Astrocyte of the hippocampus (primary cell): ENCODE data around the gene RAB4A.
"Not testable (repeated sequence)": the region's sequence is repeated elsewhere in the genome, so short reads cannot be mapped to it uniquely, and the experiment has no call there.

ENCODE experiments used
- DNase-seq: peaks from one replicate; pipeline ENCODE4 v3.0.0; 2011; ENCODE audit warnings: low read depth, low spot score

Gene RAB4A

DNA sequence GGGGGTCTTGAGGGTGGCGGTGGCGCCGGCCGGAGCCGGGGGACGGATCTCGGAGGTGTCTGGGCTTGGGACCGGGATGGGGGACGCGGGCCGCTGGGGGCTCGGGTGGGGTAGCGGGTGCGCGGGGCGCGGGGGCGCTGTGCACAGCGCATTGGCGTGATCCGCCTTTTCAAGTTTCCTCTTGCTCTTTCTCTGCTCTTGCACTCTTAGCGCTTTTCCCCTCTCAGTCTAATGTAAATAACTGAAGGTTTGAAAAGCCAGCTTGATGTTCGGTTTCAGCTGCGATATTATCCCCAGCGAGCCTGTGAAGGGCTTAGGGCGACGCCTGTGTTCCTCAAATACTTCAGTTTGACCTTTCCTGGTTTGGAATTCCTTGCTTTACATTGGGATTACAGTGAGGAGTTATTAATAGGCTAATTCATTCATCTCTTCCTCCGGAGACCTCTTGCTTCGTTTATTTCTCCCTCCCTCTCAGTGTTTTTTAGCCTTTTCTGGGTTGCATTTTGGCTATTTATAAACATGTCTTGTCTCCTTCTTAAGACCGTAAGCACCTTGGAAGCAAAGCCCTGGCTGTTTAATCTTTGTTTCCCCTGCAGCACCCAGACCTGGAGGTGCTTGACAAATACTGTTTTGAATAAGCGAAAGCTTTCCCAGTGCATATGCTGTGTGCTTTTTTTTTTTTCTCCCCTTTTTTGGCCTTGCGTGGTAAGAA lies 693 bp downstream of the RAB4A start:
- peak; percentile 57 for DNase-seq

GRCh38 chr1:229272164-229273158 lies 1.6 kb downstream of the RAB4A start:
- DNase-seq = peak; percentile 37

GRCh38 chr1:229273507-229274232 lies 2.8 kb downstream of the RAB4A start:
- DNase-seq = peak; percentile 41

DNA sequence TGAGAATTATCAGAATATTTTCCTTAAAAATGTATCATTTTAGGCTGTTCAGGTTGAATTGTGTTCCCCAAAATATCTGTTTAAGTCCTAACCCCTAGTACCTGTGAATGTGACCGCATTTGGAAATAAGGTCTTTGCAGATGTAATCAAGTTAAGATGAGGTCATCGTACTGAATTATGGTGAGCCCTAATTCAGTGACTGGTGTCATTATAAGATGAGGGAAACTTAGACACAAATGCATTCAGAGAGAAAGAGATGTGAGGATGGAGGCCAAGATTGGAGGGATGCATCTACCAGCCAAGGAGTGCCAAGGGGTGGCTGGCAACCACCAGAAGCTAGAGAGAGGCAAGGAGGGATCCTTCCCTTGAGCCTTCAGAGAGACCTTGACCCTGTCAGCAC lies 4.1 kb downstream of the RAB4A start:
- DNase-seq = no peak

GRCh38 chr1:229278120-229278741 lies 7.3 kb downstream of the RAB4A start:
- DNase-seq = no peak

- DNase-seq = no peak
Measured at GRCh38 chr1:229279242-229279641, 8.3 kb downstream of the RAB4A start.

DNA sequence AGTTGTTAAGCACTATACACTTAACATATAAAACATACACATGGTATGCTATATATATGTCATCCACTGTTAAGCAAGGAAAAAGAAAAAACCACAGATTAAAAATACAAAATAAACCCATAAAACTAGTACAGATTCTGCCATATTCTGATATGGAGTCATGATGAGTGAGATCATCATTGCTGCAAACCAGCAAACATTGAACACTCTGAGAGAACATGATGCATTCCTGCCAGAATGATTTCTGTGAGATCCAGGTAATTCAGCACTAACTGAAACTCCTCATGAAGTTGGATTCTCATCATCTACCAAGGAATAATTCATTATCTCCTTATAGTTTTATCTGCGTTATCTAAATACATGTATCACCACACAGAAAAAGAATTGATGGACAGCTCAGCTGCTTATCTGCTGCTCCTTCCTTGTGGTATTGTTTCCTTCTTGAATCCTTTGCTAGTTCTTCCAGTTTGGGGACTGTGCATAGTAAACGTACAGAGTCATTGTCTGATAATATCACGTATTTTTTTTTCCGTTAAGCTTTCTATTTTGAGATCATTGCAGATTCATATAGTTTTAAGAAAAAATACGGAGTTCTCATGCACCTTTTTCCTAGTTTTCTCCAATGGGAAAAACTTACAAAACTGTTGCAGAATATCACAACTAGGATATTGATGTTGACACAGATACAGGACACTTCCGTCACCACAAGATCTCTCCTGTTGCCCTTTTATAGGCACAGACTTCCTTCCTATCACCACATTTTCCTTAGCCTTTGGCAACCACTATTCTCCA lies 9.3 kb downstream of the RAB4A start:
- DNase-seq = no peak

DNA sequence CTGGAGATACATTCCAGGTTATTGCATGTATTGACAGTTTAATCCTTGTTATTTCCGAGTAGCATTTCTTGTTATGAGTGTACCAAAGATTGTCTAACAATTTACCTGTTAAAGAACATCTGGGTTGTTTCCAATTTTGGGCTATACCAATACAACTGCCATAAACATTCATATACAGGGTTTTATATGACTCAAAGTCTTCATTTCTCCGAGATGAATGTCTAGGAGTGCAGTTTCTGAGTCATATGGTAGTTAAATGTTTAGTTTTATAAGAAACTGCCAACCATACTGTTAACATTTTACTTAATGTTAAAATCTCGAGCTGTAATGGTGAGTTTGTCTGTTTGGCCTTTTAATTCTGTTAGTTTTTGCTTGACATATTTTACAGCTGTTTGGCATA lies 10.0 kb downstream of the RAB4A start:
- no peak for DNase-seq

DNA sequence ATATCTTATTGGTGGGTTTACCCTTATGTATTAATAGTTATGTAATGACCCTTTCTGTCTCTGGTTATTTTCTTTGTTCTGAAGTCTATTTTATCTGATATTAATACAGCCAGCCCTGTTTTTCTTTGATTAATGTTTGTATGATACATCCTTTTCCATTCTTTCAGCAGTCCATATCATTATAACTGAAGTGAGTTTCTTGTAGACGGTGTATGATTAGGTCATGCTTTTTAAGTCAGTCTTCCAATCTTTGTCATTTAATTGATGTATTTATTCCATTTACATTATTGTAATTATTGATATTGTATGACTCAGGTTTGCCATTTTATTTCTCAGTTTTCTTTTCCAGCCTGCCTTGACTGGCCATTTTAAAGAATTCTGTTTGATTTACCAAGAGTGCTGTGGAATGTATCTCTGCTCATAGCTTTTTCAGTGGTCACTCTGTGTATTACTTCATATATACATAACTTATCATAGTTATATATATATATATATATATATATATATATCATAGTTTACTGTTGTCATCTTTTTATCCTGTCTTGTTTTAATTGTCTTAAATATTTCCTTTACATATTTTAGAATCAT lies 10.5 kb downstream of the RAB4A start:
- DNase-seq = no peak

DNA sequence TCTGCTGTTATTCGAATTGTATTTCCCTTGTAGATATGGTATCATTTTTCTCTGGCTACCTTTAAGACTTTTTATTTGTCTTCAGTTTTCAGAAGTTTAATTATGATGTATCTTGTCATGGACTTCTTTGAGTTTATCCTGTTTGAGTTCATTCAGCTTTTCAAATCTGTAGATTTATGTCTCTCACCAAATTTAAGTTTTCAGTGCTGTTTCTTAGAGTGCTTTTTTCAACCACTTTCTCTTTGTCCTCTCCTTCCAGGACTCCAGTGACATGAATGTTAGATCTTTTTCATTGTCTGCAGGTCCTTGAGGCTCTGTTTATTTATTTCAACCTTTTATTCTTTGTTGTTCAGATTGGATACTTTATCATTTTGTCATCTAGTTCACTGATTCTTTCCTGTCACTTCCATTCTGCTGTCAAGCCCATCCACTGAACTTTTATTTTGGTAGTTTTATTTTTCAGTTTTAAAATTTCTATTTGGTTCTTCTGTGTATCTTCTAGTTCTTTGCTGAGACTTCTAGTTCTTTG lies 11.4 kb downstream of the RAB4A start:
- no peak for DNase-seq

GRCh38 chr1:229283183-229283611 lies 12.3 kb downstream of the RAB4A start:
- no peak for DNase-seq

GRCh38 chr1:229284887-229285286 lies 14.0 kb downstream of the RAB4A start:
- no peak for DNase-seq

DNA sequence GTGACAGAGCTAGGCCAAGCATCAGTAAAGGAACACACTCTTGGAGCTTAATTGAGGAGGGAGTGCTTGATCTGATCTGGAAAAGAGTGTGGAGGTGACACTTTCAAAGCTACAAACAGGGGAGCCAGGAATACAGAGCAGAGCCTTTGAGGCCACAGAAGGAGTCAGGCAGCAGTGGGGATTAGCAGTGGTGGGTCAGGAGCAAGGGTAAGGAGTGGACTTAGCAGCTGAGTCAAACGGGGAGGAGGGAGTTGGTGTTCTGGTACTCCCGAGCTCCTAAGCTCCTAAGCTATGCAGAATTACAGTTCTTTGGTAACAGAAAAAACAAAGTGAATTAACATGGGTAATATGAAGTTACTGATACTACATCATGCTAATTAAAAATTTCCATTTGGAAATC lies 14.5 kb downstream of the RAB4A start:
- no peak for DNase-seq

- DNase-seq = no peak
Measured at GRCh38 chr1:229286099-229286766, 15.3 kb downstream of the RAB4A start.

DNA sequence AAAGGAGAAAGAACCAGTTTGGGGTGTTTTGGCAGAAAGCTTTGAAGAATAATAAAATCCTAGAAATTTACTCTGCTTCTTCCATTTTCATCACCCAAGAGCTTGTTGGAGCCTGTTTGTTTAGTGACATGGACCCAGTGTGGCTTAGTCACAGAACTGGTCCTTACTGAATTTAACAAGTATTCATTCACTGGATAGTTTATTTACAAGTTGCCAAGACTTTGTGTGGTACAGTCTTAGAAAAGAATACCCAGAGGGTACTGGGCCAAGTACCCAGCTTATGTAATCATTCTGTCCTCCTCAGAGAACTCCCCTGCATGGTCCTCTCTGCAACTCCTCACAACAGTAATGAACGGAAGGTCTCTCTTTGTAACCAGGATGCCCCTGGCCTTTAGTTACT lies 16.4 kb downstream of the RAB4A start:
- DNase-seq = peak; percentile 30

GRCh38 chr1:229288516-229288915 lies 17.6 kb downstream of the RAB4A start:
- no peak for DNase-seq

DNA sequence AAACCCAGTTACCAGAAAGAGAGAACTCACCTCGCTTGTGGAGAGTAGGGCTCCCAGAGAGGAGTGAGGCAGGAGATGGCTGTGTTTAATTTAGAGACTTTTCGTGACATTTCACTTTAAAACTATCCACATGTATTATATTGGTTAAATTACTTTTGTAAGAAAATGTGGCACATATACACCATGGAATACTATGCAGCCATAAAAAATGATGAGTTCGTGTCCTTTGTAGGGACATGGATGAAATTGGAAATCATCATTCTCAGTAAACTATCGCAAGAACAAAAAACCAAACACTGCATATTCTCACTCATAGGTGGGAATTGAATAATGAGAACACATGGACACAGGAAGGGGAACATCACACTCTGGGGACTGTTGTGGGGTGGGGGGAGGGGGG lies 20.8 kb downstream of the RAB4A start:
- DNase-seq = not testable (repeated sequence)

GRCh38 chr1:229293528-229294204 lies 22.8 kb downstream of the RAB4A start:
- DNase-seq = no peak

- DNase-seq = no peak
Measured at GRCh38 chr1:229295745-229296144, 24.8 kb downstream of the RAB4A start.
